A549 treated with CpdA at 1 μM for 4 hours (cell line): ENCODE measurements around the gene ZCCHC2. TPM values are rescaled to one million over a fixed set of nuclear protein-coding genes. Genes with fewer than 3 reads are reported as not detected.

Source experiments
- total RNA-seq: library from RNA; stranded (reverse); fragments of 200-300 nt; extraction: Qiagen RNA extraction; gene quantifications from 5 replicates; pipeline ENCODE4 v1.2.3, GENCODE V29; 2022; ENCODE audit warnings: low read depth

Gene ZCCHC2
- total RNA-seq = 9.1 to 10.3 TPM (median 9.5 TPM) in 5 replicates

DNA sequence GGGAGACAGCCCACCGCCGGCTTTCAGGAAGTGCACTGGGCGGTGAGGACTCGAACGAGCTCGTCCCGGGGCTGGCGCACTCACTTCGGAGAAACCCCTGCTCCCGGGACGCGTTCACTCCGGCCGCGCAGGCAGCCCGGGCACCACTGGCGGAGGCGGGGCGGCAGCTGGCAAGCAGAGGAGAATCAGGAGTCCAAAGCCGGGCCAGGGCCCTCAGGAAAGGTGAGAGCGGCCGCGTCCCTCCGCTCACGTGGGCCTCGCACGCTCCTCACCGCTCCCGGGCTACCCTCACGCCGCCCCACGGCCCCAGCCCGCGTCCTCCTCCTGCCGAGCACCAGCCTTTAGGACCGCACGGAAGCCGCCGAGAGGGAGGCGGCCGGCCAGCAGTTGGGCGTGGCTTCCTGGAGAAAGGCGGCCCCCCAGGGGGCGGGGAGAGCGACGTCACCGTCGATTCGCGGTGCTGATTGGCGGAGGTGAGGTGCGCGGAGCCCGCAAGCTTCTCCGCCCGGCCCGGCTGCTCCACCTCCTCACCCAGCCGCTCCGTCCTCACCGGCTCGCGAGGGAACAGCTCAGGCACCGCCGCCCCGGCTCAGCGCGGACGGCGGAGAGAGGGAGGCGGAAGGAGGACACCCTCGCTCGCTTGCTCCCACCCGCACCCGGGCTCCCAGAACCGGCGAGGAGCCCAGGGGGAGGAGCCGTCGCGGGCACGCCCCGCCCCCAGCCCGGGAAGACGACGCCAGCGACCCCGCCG lies at the start of gene ZCCHC2:
Gene ZCCHC2 (plus strand): TSS at position 522 of the 751 bp plus-strand sequence. CDS start 400 bp downstream, outside the sequence.

Other genes with a start within 250 kb of the ZCCHC2 start
- 6.5 to 9.0 TPM (median 7.7 TPM) in 5 replicates for gene TNFRSF11A, start 197.7 kb upstream of the ZCCHC2 start, total RNA-seq
- 4.9 to 6.9 TPM (median 6.4 TPM) in 5 replicates for gene PHLPP1, start 192.5 kb downstream of the ZCCHC2 start, total RNA-seq